ENCODE results near the gene UBE2D4. TPM values are rescaled to one million over a fixed set of nuclear protein-coding genes. Genes with fewer than 3 reads are reported as not detected.

Gene UBE2D4
- total and polyA plus RNA-seq, 9 of the 15 experiments (the other 6 are each of a cell fraction or from before 2014, with no cell fraction given), result 3.3 to 16.2 (median 7.5) TPM

- Histone ChIP-seq H3K27me3 (ENCODE audit: control insufficient read depth in 2 of 2, insufficient read depth in 2 of 2, low read length in 2 of 2) (no peaks in the 10 kb centered on the region), H3K4me2 (ENCODE audit: insufficient read depth, low read length) (no peak overlapping the region), H3K27ac (ENCODE audit: extremely low read depth, low read depth, low read length) (no peak overlapping the region), H3K4me1 (replicated peaks in 1 of 2; ENCODE audit: control insufficient read depth in 2 of 2, insufficient read depth in 2 of 2, low read length in 2 of 2) (peaks cover 15 to 17% of the 10 kb centered on the region in 2 experiments; a peak in 4 of 5 replicates), H3K79me2 (ENCODE audit: control insufficient read depth, insufficient read depth, low read length) (peaks cover 17% of the 10 kb centered on the region), H3K36me3 (ENCODE audit: control insufficient read depth, insufficient read depth, low read length) (no peaks in the 10 kb centered on the region), H2AFZ (ENCODE audit: low read depth, low read length) (no peak overlapping the region), H3K4me3 (no peak overlapping the region), H3K9ac (ENCODE audit: insufficient read depth in 1 of 2, low read depth in 2 of 2, low read length in 2 of 2) (no peak overlapping the region), H4K20me1 (replicated peaks; ENCODE audit: control insufficient read depth, insufficient read depth, low read length) (no peaks in the 10 kb centered on the region), H3K9me1 (ENCODE audit: control insufficient read depth, insufficient read depth, low read length) (no peaks in the 10 kb centered on the region), H3K9me3 (replicated peaks; ENCODE audit: control insufficient read depth, insufficient read depth, low read depth, low read length) (no peaks in the 10 kb centered on the region; the same call in 1 of the 2 replicates)
- WGBS (ENCODE audit: insufficient coverage, low coverage, missing lambda C conversion rate), result 92% methylated on average over 4 of the region's 4 CpGs
- ChIA-PET POLR2A (no interaction called here), CTCF (ENCODE audit: low intra/inter-chr PET ratio) (no interaction called here)
- ATAC-seq (no peak), FAIRE-seq (no peak), DNase-seq (ENCODE audit: extremely low read depth in 1 of 4, low spot score in 3 of 4) (no peak)
- in situ Hi-C loops (cut with MboI) (no loop called here), intact Hi-C loops (cut with micrococcal nuclease) (no loop called here)
- TSS peak; percentile 65 for BruUV-seq (replicated peaks)
- TF ChIP-seq ZNF444 (CRISPR knock-in tag; IDR thresholded peaks at IDR 0.05), result no peak
- TF ChIP-seq ZNF766 (CRISPR knock-in tag; conservative IDR thresholded peaks at IDR 0.05), result peak; percentile 70
- TF ChIP-seq ZNF146 (CRISPR knock-in tag; IDR thresholded peaks at IDR 0.05; ENCODE audit: unreplicated experiment), result no peak
- no peak for TF ChIP-seq ZNF239 (CRISPR knock-in tag; IDR thresholded peaks at IDR 0.05)
- no peak for TF ChIP-seq TOE1 (IDR thresholded peaks at IDR 0.05; ENCODE audit: borderline replicate concordance)
- no peak for TF ChIP-seq TOE1 (CRISPR knock-in tag; IDR thresholded peaks at IDR 0.05; ENCODE audit: borderline replicate concordance, low read depth)
- no peak for TF ChIP-seq ETS2 (tag; IDR thresholded peaks at IDR 0.05; ENCODE audit: borderline replicate concordance, poor library complexity, severe bottlenecking)
- no peak for TF ChIP-seq PKNOX1 (IDR thresholded peaks at IDR 0.05)
- no peak for TF ChIP-seq CC2D1A (IDR thresholded peaks at IDR 0.05)
- TF ChIP-seq RCOR1 (IDR thresholded peaks at IDR 0.05; ENCODE audit: borderline replicate concordance in 1 of 2, low read depth in 2 of 2, low read length in 2 of 2), result no peak
- TF ChIP-seq ZNF253 (CRISPR knock-in tag; conservative IDR thresholded peaks at IDR 0.05), result no peak
- TF ChIP-seq ZNF316 (IDR thresholded peaks at IDR 0.05), result peak; percentile 58; the same call in 1 of the 2 replicates
- TF ChIP-seq PHF21A (IDR thresholded peaks at IDR 0.05; ENCODE audit: borderline replicate concordance, low read depth), result no peak
- no peak for TF ChIP-seq L3MBTL2 (IDR thresholded peaks at IDR 0.05)
Measured at GRCh38 chr7:43927810-43928209, 1.6 kb downstream of the UBE2D4 start.
